CD1c-positive myeloid dendritic cell (primary cell): Measurements from ENCODE around the gene LRRC30.

Experiments used
- DNase-seq: peaks from one replicate; pipeline ENCODE4 v3.0.0-alpha.2; 2016; ENCODE audit errors: extremely low spot score

LRRC30 gene

GRCh38 chr18:7237673-7238272 is 6.9 kb downstream of the LRRC30 start:
- no peak for DNase-seq

GRCh38 chr18:7242926-7243325 is 12.0 kb downstream of the LRRC30 start:
- DNase-seq: no peak

DNA sequence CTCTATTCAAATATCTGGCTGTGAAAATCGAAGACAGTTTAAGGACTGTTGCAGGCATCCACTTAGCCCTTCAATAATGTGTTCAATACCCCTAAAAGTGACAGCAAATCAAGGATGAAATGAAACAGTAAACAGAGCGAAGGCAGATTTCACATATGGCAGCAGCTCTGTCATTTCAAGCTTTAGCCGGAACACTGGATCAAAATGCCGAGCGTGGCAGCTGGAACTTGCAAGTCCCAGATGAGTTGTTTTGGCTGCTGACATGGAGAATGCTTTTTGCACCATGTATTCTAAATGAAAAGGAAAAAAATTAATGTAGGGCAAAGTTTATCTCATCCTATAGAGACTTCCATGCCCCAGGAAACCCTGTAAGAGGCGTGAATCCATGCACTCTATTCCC is 18.0 kb downstream of the LRRC30 start:
- no peak for DNase-seq

GRCh38 chr18:7254163-7254562 is 23.3 kb downstream of the LRRC30 start:
- no peak for DNase-seq

GRCh38 chr18:7255054-7255453 is 24.2 kb downstream of the LRRC30 start:
- DNase-seq: no peak

GRCh38 chr18:7255643-7256042 is 24.8 kb downstream of the LRRC30 start:
- no peak for DNase-seq

DNA sequence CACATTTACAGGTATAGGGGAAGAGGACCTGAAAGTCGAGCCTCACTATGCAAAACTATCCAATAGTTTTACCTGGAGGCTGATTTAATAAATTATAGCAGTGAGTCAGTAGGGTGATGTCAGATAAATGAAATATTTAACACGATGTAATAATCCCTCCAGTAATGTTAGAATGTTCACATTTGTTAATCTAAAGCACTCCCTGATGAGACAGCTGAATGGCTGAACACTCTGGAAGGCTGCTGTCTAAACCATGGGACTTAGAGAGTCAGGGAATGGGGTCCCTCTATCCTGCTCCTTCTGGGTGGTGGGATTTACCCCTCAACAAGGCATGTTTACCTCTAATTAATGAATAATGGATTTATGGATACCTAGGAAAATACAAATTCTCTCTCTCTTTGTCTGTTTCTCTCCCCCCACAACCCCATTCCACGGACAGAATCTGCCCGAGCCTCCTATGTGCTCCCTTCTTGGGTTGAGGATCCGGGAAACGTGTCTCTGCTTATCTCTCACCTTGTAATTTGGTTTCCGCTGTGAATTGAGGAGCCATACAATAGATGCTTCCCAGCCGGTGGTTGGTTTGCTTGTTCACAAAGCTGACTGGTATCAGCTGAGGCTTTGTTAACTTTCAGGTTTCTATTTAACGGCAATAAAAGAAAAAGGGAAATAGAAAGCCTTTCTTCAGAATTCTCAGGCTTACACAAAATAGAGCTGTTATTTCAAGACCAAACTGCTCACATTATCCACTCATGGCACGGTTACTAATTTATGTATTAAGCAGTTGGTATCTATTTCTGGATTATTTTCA is 25.9 kb downstream of the LRRC30 start:
- no peak for DNase-seq

GRCh38 chr18:7257426-7257740 is 26.5 kb downstream of the LRRC30 start:
- DNase-seq: no peak

GRCh38 chr18:7259475-7259874 is 28.6 kb downstream of the LRRC30 start:
- no peak for DNase-seq

GRCh38 chr18:7261199-7261598 is 30.3 kb downstream of the LRRC30 start:
- DNase-seq: no peak

DNA sequence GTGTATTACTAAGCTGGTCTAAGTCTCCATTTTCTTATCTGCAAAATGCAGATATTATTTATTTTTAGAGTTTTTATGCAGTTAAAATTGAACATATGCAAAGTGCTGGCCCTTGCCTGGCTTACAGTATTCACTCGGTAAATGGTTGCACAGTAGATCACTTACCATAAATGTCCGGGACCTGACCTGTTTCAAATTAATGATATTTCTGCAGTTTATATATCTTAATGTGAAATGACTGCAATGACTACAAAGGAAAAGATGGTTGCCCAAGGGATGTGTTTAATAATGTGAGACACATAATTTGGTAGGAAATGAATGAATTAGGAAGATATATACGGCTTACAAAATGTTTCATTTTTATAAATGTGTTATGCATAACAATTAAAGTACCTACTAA is 37.1 kb downstream of the LRRC30 start:
- no peak for DNase-seq

DNA sequence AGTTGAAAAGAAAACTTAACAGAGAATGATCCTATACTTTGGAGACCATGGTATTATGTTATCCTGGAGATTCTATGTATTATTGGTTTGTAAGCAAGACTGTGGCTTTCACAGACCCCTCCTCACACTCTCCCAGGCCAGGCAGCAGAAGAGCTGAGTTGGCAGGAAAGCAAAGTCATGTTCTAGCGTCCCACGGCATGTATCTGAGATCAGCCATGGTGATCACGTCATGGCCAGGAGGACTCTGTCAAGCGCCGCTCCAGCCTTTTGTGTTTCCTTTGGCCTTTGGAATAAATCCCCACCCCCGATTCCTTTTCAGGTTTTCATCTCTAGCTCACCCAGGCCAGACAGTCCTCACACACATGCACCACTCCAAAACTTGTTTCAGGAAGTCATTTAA is 39.1 kb downstream of the LRRC30 start:
- no peak for DNase-seq

GRCh38 chr18:7272311-7273049 is 41.6 kb downstream of the LRRC30 start:
- peak; percentile 59 for DNase-seq

DNA sequence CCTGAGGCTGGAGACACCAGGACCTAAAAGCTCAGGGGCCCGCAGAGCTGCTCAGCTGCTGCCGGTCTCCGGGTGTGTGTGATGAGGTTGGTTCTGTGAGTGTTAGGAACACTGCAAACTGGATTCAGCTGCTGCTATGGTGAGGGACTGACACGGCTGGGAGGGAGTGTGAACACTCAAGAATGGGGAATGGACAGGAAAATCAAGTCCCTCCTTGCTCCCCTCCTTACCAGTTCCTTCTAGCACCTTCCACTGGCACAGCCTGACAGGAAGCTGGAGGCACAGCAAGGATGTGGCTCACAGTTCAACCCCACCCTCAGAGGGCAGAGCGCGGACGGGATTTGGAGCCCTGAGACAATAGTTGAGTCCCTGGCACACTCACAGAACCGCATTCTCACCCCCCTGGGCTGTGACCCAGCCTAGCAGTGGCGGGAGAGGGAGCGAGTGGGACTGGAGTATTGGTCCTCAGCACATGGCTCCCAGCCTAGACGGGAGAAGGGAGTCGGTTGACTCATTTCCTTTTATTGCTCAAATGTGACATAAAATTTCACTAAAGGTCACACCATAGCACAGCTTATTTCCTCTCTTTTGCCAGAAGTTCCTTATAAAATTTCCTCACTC is 42.5 kb downstream of the LRRC30 start:
- peak; percentile 81 for DNase-seq

DNA sequence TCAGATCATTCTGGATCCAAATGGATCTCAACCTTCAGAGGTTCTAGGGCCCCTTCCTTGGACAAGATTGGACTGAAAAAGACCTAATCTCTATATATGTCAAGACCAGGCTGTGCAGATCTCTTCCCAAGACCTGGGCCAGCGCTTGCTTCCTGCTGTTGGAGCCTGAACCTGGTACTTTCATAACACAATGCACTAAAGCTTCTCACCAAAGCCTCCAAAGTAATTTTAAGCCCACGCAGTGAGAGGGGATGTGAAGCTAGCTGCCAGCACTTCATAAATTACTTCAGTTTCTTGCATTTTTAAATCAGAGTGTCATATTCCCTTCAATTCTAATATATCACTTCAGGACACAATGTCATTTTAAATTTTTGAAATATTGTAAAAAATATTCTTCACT is 50.7 kb downstream of the LRRC30 start:
- DNase-seq: no peak
